ENCODE results near the gene ITGBL1.

Gene ITGBL1

GRCh38 chr13:101452519-101453485 is at the start of gene ITGBL1:
Gene ITGBL1 (plus strand): TSS chr13:101452675. CDS start chr13:101452834, 159 bp downstream.
- DNase-seq = no peak

GRCh38 chr13:101406791-101407190 is 45.7 kb upstream of the ITGBL1 start:
- DNase-seq = no peak

- no peak for DNase-seq
Measured at GRCh38 chr13:101408154-101408553, 44.3 kb upstream of the ITGBL1 start.

GRCh38 chr13:101408992-101409656 is 43.4 kb upstream of the ITGBL1 start:
- no peak for DNase-seq

GRCh38 chr13:101412076-101412475 is 40.4 kb upstream of the ITGBL1 start:
- no peak for DNase-seq

- no peak for DNase-seq
Measured at GRCh38 chr13:101415358-101416174, 36.9 kb upstream of the ITGBL1 start.

- no peak for DNase-seq
Measured at GRCh38 chr13:101416181-101417042, 36.1 kb upstream of the ITGBL1 start, which contains the start of gene NALCN. Gene NALCN (minus strand): TSS chr13:101416508. CDS start chr13:101399126, 17,382 bp downstream.

GRCh38 chr13:101417043-101417406 is 35.5 kb upstream of the ITGBL1 start:
- no peak for DNase-seq

GRCh38 chr13:101417501-101417900 is 35.0 kb upstream of the ITGBL1 start:
- DNase-seq = no peak

GRCh38 chr13:101423872-101424271 is 28.6 kb upstream of the ITGBL1 start:
- no peak for DNase-seq

- no peak for DNase-seq
Measured at GRCh38 chr13:101424381-101425155, 27.9 kb upstream of the ITGBL1 start.

GRCh38 chr13:101425156-101425471 is 27.4 kb upstream of the ITGBL1 start:
- DNase-seq = no peak

- DNase-seq = no peak
Measured at GRCh38 chr13:101425623-101426022, 26.9 kb upstream of the ITGBL1 start.

- DNase-seq = no peak
Measured at GRCh38 chr13:101429733-101430132, 22.7 kb upstream of the ITGBL1 start.

- no peak for DNase-seq
Measured at GRCh38 chr13:101433895-101434294, 18.6 kb upstream of the ITGBL1 start.

- no peak for DNase-seq
Measured at GRCh38 chr13:101434486-101434885, 18.0 kb upstream of the ITGBL1 start.

- DNase-seq = no peak
Measured at GRCh38 chr13:101447852-101448251, 4.6 kb upstream of the ITGBL1 start.

- DNase-seq = no peak
Measured at GRCh38 chr13:101449790-101450748, 2.4 kb upstream of the ITGBL1 start.

GRCh38 chr13:101450749-101451130 is 1.7 kb upstream of the ITGBL1 start:
- DNase-seq = no peak

- DNase-seq = no peak
Measured at GRCh38 chr13:101451641-101452040, 834 bp upstream of the ITGBL1 start.
